NCI-H2227 (cell line): Measurements from ENCODE around the gene GABRA6.
"Not testable (repeated sequence)": the region's sequence is repeated elsewhere in the genome, so short reads cannot be mapped to it uniquely, and the experiment has no call there.

Experiments
- DNase-seq: peaks from one replicate; lab custom pipeline; 2025; ENCODE audit not compliant: unreplicated experiment; lab: John Stamatoyannopoulos, UW

GABRA6 gene

GRCh38 chr5:161685461-161685860, at the start of gene GABRA6:
Gene GABRA6, plus strand, starts transcription at chr5:161685721. Its CDS starts 269 bp downstream, at chr5:161685990.
- DNase-seq: no peak

- no peak for DNase-seq
Measured at GRCh38 chr5:161637591-161637990, 47.9 kb upstream of the GABRA6 start.

- DNase-seq: no peak
Measured at GRCh38 chr5:161641444-161641843, 44.1 kb upstream of the GABRA6 start.

- no peak for DNase-seq
Measured at GRCh38 chr5:161645264-161645663, 40.3 kb upstream of the GABRA6 start.

GRCh38 chr5:161651926-161652325, 33.6 kb upstream of the GABRA6 start:
- not testable (repeated sequence) for DNase-seq

- no peak for DNase-seq
Measured at GRCh38 chr5:161660806-161661205, 24.7 kb upstream of the GABRA6 start.

GRCh38 chr5:161663431-161663830, 22.1 kb upstream of the GABRA6 start:
- no peak for DNase-seq

- DNase-seq: no peak
Measured at GRCh38 chr5:161676103-161676502, 9.4 kb upstream of the GABRA6 start.

GRCh38 chr5:161686149-161686548, 628 bp downstream of the GABRA6 start:
- DNase-seq: no peak

GRCh38 chr5:161686881-161687280, 1.4 kb downstream of the GABRA6 start:
- no peak for DNase-seq

- DNase-seq: no peak
Measured at GRCh38 chr5:161687316-161687715, 1.8 kb downstream of the GABRA6 start.

GRCh38 chr5:161691911-161692310, 6.4 kb downstream of the GABRA6 start:
- DNase-seq: no peak

- no peak for DNase-seq
Measured at GRCh38 chr5:161697001-161697400, 11.5 kb downstream of the GABRA6 start.

GRCh38 chr5:161700065-161700464, 14.5 kb downstream of the GABRA6 start:
- no peak for DNase-seq

GRCh38 chr5:161703528-161703927, 18.0 kb downstream of the GABRA6 start:
- no peak for DNase-seq

- DNase-seq: no peak
Measured at GRCh38 chr5:161707382-161707781, 21.9 kb downstream of the GABRA6 start.

GRCh38 chr5:161709239-161709638, 23.7 kb downstream of the GABRA6 start:
- DNase-seq: no peak

GRCh38 chr5:161713042-161713441, 27.5 kb downstream of the GABRA6 start:
- DNase-seq: no peak

- DNase-seq: no peak
Measured at GRCh38 chr5:161719157-161719556, 33.6 kb downstream of the GABRA6 start.

- DNase-seq: no peak
Measured at GRCh38 chr5:161720460-161720859, 34.9 kb downstream of the GABRA6 start.

GRCh38 chr5:161734741-161735140, 49.2 kb downstream of the GABRA6 start:
- DNase-seq: no peak

GRCh38 chr5:161740433-161740832, 54.9 kb downstream of the GABRA6 start:
- no peak for DNase-seq

- DNase-seq: no peak
Measured at GRCh38 chr5:161744276-161744675, 58.8 kb downstream of the GABRA6 start.

- no peak for DNase-seq
Measured at GRCh38 chr5:161745392-161745791, 59.9 kb downstream of the GABRA6 start.
